SKM-1 (cell line): ENCODE data around the gene STXBP5.
A peak's percentile ranks its signal among the peaks of the same experiment; 100 is the strongest.
"Not testable (repeated sequence)": the region's sequence is repeated elsewhere in the genome, so short reads cannot be mapped to it uniquely, and the experiment has no call there.

Experiments
- DNase-seq: peaks from one replicate; lab custom pipeline; 2025; ENCODE audit not compliant: unreplicated experiment; lab: John Stamatoyannopoulos, UW

Gene STXBP5

DNA sequence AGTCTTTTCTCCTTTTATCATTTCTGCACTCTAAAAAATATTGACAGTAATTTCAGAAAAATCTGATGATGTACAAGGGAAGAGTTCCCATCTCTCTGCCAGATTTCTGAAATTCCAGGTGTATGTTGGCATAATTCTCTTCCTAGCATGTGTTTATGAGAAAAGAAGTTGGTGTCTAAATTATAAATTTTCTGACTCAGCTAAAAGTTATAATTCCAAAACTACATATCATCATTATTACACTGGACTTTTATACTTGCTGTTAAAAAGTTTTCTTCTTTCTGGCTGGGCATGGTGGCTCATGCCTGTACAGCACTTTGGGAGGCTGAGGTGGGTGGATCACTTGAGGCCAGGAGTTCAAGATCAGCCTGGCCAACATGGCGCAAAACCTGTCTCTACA, 168.6 kb downstream of the STXBP5 start:
- DNase-seq = no peak

GRCh38 chr6:147378819-147379218, 174.6 kb downstream of the STXBP5 start:
- no peak for DNase-seq

GRCh38 chr6:147380841-147381240, 176.6 kb downstream of the STXBP5 start:
- not testable (repeated sequence) for DNase-seq

DNA sequence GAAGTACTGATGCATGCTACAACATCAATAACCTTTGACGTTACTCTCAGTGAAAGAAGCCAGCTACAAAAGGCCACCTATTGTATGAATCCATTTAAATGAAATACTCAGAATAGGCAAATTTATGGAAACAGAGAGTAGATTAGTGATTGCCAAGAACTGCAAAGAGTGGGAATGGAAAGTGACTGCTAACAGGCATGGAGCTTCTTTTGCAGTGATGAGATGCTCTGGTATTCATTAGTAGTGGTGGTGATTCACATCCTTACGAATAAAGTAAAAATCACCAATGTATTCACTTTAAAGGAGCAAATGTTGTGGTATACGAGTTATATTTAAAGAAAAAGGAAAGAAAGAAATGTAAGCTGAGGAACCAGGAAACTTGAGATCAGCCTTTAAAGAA, 177.5 kb downstream of the STXBP5 start:
- no peak for DNase-seq

DNA sequence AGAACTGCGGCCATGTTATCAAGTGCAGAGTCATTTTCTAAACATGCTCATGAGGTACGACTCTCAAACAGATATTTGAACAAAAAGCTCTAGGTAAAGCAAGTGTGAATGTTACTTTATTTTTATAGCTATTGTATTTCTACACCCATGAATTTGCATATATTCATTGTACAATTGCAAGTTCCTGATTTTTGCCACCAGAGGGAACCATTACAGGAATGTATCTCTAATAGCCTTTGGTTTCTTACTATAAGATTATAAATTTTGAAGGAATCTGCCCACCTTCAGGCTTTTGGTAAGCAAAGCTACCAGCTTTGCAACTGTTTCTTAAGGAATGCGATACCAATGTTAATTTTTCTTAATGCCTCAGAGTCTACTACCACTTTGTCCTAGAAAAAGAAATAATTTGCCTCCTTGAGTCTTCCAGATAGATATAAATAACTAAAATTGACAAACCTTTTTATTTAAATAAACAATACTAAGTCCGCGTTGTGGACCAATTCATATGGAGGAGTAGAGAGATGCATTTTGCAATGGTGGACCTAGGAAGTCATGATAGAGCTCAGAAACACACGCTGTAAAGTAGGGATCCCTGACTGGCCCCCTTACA, 178.8 kb downstream of the STXBP5 start:
- DNase-seq = peak; percentile 3

- DNase-seq = no peak
Observed at GRCh38 chr6:147384029-147384428, 179.8 kb downstream of the STXBP5 start.

GRCh38 chr6:147384737-147385710, 180.8 kb downstream of the STXBP5 start:
- DNase-seq = no peak

DNA sequence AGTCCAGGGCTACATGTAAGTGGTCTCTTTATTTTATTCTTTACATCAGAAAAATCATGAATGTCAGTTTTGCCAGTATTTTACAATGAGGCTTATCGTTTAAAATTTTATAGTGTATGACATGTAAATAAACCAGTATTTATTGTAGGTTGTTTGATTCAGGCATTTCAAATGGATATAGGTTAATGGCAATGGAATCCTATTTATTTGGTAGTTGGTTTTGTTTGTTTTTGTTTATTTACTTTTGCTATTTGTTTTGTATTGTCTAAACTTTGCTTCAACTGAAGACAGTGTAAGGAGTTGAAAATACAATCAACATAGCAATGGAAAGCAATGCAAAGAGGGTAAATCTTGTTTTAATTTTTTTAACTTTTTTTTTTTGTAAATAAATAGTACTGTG, 185.2 kb downstream of the STXBP5 start:
- DNase-seq = no peak

GRCh38 chr6:147390909-147391536, 186.8 kb downstream of the STXBP5 start:
- no peak for DNase-seq

- DNase-seq = no peak
Observed at GRCh38 chr6:147392917-147393625, 188.9 kb downstream of the STXBP5 start.

GRCh38 chr6:147395158-147395557, 190.9 kb downstream of the STXBP5 start:
- no peak for DNase-seq

GRCh38 chr6:147397306-147397705, 193.1 kb downstream of the STXBP5 start:
- DNase-seq = no peak

- DNase-seq = no peak
Observed at GRCh38 chr6:147400968-147401367, 196.8 kb downstream of the STXBP5 start.

GRCh38 chr6:147401779-147402178, 197.6 kb downstream of the STXBP5 start:
- no peak for DNase-seq

DNA sequence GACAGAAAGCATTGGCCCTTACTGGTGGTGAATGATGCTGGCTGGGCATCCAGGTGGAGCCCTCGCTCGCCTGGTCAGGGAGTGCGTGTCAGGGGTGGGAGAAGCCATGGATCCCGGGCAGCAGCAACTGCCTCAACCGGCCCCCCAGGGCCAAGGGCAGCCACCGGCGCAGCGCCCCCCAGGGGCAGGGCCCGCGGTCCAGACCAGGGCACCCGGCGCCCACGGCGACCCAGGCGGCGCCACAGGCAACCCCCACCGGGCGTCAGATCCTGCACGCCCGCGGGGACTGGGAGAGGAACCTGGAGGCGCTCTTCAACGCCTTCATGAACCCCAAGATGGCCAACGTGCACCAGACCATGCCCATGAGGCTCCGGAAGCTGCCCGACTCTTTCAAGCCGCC, 202.6 kb downstream of the STXBP5 start:
- no peak for DNase-seq

DNA sequence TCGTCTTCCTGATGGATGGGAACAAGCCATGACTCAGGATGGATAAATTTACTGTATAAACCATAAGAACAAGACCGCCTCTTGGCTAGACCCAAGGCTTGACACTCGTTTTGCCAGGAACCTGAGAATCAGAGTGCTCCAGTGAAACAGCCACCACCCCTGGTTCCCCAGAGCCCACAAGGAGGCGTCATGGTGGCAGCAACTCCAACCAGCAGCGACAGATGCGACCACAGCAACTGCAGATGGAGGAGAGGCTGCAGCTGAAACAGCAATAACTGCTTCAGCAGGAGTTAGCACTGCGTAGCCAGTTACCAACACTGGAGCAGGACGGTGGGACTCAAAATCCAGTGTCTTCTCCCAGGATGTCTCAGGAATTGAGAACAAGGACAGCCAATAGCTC, 203.4 kb downstream of the STXBP5 start:
- DNase-seq = no peak

GRCh38 chr6:147416622-147417021, 212.4 kb downstream of the STXBP5 start:
- DNase-seq = no peak

- no peak for DNase-seq
Observed at GRCh38 chr6:147417954-147418353, 213.7 kb downstream of the STXBP5 start.

DNA sequence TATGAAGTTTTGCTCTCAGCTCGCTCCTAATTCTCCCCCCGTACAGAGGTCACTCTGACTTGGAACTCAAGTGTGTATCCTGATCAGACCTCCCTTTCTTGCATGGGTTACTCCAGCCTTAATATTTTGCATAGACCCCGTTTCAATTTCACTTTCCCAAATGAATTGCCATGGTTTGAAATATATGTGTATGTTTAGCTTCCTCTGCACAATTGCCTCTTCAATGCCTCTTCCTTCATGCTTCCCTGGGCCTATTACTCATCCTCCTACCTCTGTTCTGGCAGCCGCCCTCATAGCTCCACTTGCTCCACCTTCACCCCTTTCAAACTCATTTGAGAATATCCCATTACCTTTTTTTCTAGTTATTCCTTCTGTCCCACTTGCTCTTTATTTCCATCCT, 214.3 kb downstream of the STXBP5 start:
- DNase-seq = no peak

GRCh38 chr6:147421903-147422302, 217.7 kb downstream of the STXBP5 start:
- DNase-seq = no peak

DNA sequence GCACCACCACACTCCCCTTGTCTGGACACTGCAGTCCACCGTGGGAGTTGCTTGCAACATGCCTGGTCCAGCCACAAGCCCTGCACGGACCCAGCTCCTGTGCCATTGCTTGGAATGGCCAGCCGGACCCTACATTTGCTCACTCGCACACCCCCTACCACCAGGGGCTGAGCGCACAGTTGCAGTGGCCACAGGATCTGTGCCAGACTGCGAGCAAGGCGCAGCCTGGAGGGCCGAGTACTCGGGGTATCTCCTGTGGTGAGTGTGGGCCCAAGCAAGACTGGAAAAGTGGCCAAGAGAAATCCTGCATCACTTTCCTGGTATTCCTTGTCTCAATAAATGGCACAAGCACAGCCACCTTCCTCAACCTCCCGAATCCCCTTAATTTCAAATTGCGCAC, 218.9 kb downstream of the STXBP5 start:
- no peak for DNase-seq
